PC-3 (cell line): ENCODE measurements around the gene GXYLT2. TPM values are rescaled to one million over a fixed set of nuclear protein-coding genes. Genes with fewer than 3 reads are reported as not detected.

ENCODE experiments used
- ATAC-seq: fragments of 200-7000 bp; cut with Tn5 transposase; 2 replicates; pipeline ENCODE4 v1.9.1; 2020; ENCODE audit warnings: mild to moderate bottlenecking, moderate library complexity
- BruUV-seq: library from RNA; stranded (reverse); fragments of 400-500 nt; replicated peaks from 2 replicates; lab custom pipeline; 2021; lab: Mats Ljungman, UMichigan
- CTCF ChIA-PET: fragments of 300-600 bp; sonication (Branson Sonifier 250); formaldehyde crosslinking; loops from one replicate; lab custom pipeline; 2022; ENCODE audit warnings: antibody characterized with exemption; lab: Charles Lee
- POLR2A ChIA-PET: fragments of 300-600 bp; sonication (Branson Sonifier 250); formaldehyde crosslinking; loops from one replicate; lab custom pipeline; 2022; ENCODE audit warnings: antibody characterized with exemption; ENCODE audit not compliant: unreplicated experiment; lab: Charles Lee
- DNase-seq: peaks from one replicate; pipeline ENCODE4 v3.0.0-alpha.2; 2015
- H2AFZ ChIP-seq: fragments of 300-600 bp; sonication (generic); 2 replicates; pipeline ENCODE4 v1.6.0; 2016; ENCODE audit warnings: antibody characterized with exemption, low read length
- H3F3A ChIP-seq: fragments of 300-600 bp; sonication (generic); one replicate; pipeline ENCODE4 v1.6.0; 2017; ENCODE audit warnings: antibody characterized with exemption, low read length, control low read depth, mild to moderate bottlenecking; ENCODE audit not compliant: unreplicated experiment
- H3K27ac ChIP-seq: fragments of 300-600 bp; sonication (generic); 2 replicates; pipeline ENCODE4 v1.5.1; 2016; ENCODE audit warnings: mild to moderate bottlenecking, low read length
- H3K27me3 ChIP-seq: fragments of 300-600 bp; sonication (generic); 2 replicates; pipeline ENCODE4 v1.6.1; 2016; ENCODE audit warnings: low read length, mixed read lengths
- H3K36me3 ChIP-seq: fragments of 300-600 bp; sonication (generic); 2 replicates; pipeline ENCODE4 v1.6.1; 2016; ENCODE audit warnings: low read depth, mixed run types, low read length, mixed read lengths
- H3K4me1 ChIP-seq: fragments of 300-600 bp; sonication (generic); 2 replicates; pipeline ENCODE4 v1.5.1; 2016; ENCODE audit warnings: low read length; ENCODE audit not compliant: insufficient read depth
- H3K4me2 ChIP-seq: fragments of 300-600 bp; sonication (generic); 2 replicates; pipeline ENCODE4 v1.6.0; 2016; ENCODE audit warnings: low read length
- H3K4me3 ChIP-seq: fragments of 300-600 bp; sonication (generic); 2 replicates; pipeline ENCODE4 v1.5.1; 2016; ENCODE audit warnings: mild to moderate bottlenecking, low read length, mixed read lengths
- H3K79me2 ChIP-seq: fragments of 300-600 bp; sonication (generic); 2 replicates; pipeline ENCODE4 v1.6.1; 2017; ENCODE audit warnings: low read length, mixed read lengths
- H3K9ac ChIP-seq: fragments of 300-600 bp; sonication (generic); 2 replicates; pipeline ENCODE4 v1.6.0; 2016; ENCODE audit warnings: mild to moderate bottlenecking, low read length
- H3K9me2 ChIP-seq: fragments of 300-600 bp; sonication (generic); replicated peaks from 2 replicates; pipeline ENCODE4 v1.6.1; 2016; ENCODE audit warnings: mixed run types, low read length, mixed read lengths
- H3K9me3 ChIP-seq: fragments of 300-600 bp; sonication (generic); 2 replicates; pipeline ENCODE4 v1.6.1; 2016; ENCODE audit warnings: low read length, mixed read lengths
- H4K20me1 ChIP-seq: fragments of 300-600 bp; sonication (generic); 2 replicates; pipeline ENCODE4 v1.6.1; 2016; ENCODE audit warnings: low read length, mixed read lengths
- CTCF ChIP-seq: fragments of 300-600 bp; sonication (generic); conservative IDR thresholded peaks from 2 replicates; pipeline ENCODE4 v1.5.1; 2017; ENCODE audit warnings: antibody characterized with exemption, low read depth, mild to moderate bottlenecking, low read length
- EZH2 ChIP-seq: fragments of 300-600 bp; sonication (generic); IDR thresholded peaks from one replicate; pipeline ENCODE4 v1.6.1; 2017; ENCODE audit warnings: antibody characterized with exemption, mild to moderate bottlenecking, low read length; ENCODE audit not compliant: unreplicated experiment
- EZH2phosphoT487 ChIP-seq: fragments of 300-600 bp; sonication (generic); IDR thresholded peaks from 2 replicates; pipeline ENCODE4 v1.6.1; 2018; ENCODE audit warnings: mild to moderate bottlenecking, antibody characterized with exemption, low read length, borderline replicate concordance
- intact Hi-C: fragments of 100-400 bp; cut with micrococcal nuclease; formaldehyde crosslinking; loops from 2 replicates; pipeline ENCODE4 v1.9.0; 2023
- total RNA-seq: library from RNA; depleted of rRNA; stranded (reverse); fragments of >200 nt; gene quantifications from 2 replicates; pipeline ENCODE4 v1.2.3, GENCODE V29; 2014

The GXYLT2 gene
- total RNA-seq, 1 experiment from 2014 or later, result 12.6 TPM

- BruUV-seq, result no TSS peak
These were observed 85.3 kb downstream of the GXYLT2 start for GRCh38 chr3:72973031-72973723.

GRCh38 chr3:72973786-72974185 is 85.9 kb downstream of the GXYLT2 start:
- Histone ChIP-seq H3F3A (no peaks in the 10 kb centered on the region), H3K9me2 (no peaks in the 10 kb centered on the region), H3K4me2 (no peak overlapping the region), H2AFZ (no peak overlapping the region), H3K9ac (no peak overlapping the region), H3K9me3 (no peaks in the 10 kb centered on the region), H3K27ac (no peak overlapping the region), H3K4me3 (no peak overlapping the region), H3K36me3 (no peaks in the 10 kb centered on the region), H4K20me1 (no peaks in the 10 kb centered on the region), H3K4me1 (no peaks in the 10 kb centered on the region), H3K79me2 (no peaks in the 10 kb centered on the region), H3K27me3 (no peaks in the 10 kb centered on the region)
- intact Hi-C loops, result no loop called here
- DNase-seq (no peak), ATAC-seq (no peak)
- ChIA-PET POLR2A (no interaction called here), CTCF (no interaction called here)
- BruUV-seq, result no TSS peak
- TF ChIP-seq EZH2, result no peak
- no peak for TF ChIP-seq CTCF
- no peak for TF ChIP-seq EZH2phosphoT487

More at GRCh38 chr3:72973031-72973723, 85.3 kb downstream of the GXYLT2 start:
- Histone ChIP-seq H4K20me1 (no peaks in the 10 kb centered on the region), H3K4me3 (no peak overlapping the region), H3K4me1 (no peaks in the 10 kb centered on the region), H3K4me2 (no peak overlapping the region), H3K9me2 (no peaks in the 10 kb centered on the region), H3F3A (no peaks in the 10 kb centered on the region), H3K27me3 (no peaks in the 10 kb centered on the region), H2AFZ (0 out of 2 replicates have a peak overlapping the region, but pooled peaks have one; percentile 23), H3K27ac (no peak overlapping the region), H3K9me3 (no peaks in the 10 kb centered on the region), H3K9ac (no peak overlapping the region), H3K36me3 (no peaks in the 10 kb centered on the region), H3K79me2 (no peaks in the 10 kb centered on the region)
- ChIA-PET CTCF (no interaction called here), POLR2A (no interaction called here)
- TF ChIP-seq EZH2phosphoT487 (no peak), EZH2 (no peak), CTCF (no peak)
- ATAC-seq (no peak), DNase-seq (no peak)
- intact Hi-C loops, result no loop called here

GRCh38 chr3:72974956-72975355 is 87.1 kb downstream of the GXYLT2 start:
- POLR2A ChIA-PET, result no interaction called here
- Histone ChIP-seq H3K27me3 (no peaks in the 10 kb centered on the region), H3K4me1 (no peaks in the 10 kb centered on the region), H3K9ac (no peak overlapping the region), H3F3A (no peaks in the 10 kb centered on the region), H4K20me1 (no peaks in the 10 kb centered on the region), H2AFZ (no peak overlapping the region), H3K36me3 (no peaks in the 10 kb centered on the region), H3K4me2 (no peak overlapping the region), H3K4me3 (no peak overlapping the region), H3K9me2 (no peaks in the 10 kb centered on the region), H3K27ac (no peak overlapping the region), H3K79me2 (no peaks in the 10 kb centered on the region), H3K9me3 (no peaks in the 10 kb centered on the region)
- TF ChIP-seq EZH2 (no peak), EZH2phosphoT487 (no peak), CTCF (no peak)
- DNase-seq, result no peak
- intact Hi-C loops, result no loop called here
- no peak for ATAC-seq
- CTCF ChIA-PET, result no interaction called here
- no TSS peak for BruUV-seq
